GM18873 (cell line): ENCODE results near the gene AKIRIN2.
"Not testable (repeated sequence)": the region's sequence is repeated elsewhere in the genome, so short reads cannot be mapped to it uniquely, and the experiment has no call there.

Experiments
- ATAC-seq: cut with Tn5 transposase; IDR thresholded peaks from one replicate; pipeline ENCODE4 v1.9.1; 2021; ENCODE audit warnings: mild to moderate bottlenecking, moderate library complexity, moderate number of reproducible peaks; ENCODE audit not compliant: unreplicated experiment, low FRiP score

The AKIRIN2 gene

GRCh38 chr6:87690441-87690840, 11.6 kb downstream of the AKIRIN2 start:
- ATAC-seq, result no peak

GRCh38 chr6:87687893-87688292, 14.1 kb downstream of the AKIRIN2 start:
- not testable (repeated sequence) for ATAC-seq

DNA sequence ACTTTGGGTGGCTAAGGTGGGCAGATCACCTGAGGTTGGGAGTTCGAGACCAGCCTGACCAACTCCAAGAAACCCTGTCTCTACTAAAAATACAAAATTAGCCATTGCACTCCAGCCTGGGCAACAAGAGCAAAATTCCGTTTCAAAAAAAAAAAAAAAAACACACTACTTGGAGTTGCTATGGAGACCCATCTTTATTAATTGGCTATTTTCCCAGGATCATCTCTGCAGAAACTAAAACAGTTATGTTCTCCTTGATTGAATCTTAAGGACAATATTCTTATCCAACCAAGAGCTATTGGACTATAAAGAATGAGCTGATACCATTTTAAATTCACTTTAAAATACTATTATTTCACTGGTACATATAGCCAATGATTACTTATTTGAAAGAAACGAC, 14.7 kb downstream of the AKIRIN2 start:
- no peak for ATAC-seq

DNA sequence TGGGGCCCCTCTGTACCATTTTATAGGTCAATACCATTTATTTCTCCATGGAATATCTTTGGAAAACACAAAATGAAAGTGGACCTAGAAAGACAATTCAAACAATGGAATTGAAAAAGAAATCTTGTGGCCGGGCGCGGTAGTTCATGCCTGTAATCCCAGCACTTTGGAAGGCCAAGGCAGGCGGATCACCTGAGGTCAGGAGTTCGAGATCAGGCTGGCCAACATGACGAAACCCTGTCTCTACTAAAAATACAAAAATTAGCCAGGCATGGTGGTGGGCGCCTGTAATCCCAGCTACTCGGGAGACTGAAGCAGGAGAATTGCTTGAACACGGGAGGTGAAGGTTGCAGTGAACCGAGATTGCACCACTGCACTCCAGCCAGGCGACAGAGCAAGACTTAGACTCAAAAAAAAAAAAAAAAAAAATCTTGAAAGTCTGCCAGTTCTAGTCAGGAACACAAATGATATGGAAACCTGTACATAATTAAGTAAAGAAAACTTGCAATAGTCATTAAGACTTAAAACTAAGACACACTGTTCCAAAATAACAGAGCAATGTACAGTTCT, 15.3 kb downstream of the AKIRIN2 start:
- not testable (repeated sequence) for ATAC-seq

DNA sequence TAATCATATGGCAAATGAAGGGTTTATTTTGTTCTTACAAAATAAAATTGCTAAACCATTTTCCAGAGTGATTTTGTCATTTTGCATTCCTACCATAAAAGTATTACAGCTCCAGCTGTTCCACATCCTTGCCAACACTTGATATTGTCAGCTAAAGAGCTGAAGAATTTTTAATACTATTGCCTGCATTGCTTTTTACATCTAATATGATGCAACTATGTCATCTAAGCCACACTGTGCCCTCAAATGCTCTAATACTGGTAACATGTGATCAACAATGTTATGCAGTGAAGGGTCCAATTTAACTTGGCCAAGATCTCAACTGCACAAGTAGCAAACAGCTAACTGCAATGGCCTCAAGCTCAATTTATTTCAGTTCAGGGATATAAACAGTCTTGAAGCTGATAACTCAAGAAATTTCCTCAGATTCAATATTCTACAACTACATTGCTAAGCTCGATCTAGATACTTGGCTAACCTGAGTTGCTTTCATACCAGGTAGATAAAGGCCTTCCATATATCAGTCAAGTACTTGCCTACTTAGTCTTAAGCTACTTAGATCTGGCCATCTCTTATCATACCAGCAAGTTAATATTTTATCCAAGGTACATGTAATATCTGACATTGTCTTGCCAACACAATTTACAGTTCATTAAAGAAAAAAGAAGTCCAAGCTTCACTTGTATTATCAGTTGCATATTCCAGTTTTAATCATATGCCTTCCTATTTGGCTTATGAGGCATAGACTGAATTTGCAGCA, 17.0 kb downstream of the AKIRIN2 start:
- no peak for ATAC-seq

DNA sequence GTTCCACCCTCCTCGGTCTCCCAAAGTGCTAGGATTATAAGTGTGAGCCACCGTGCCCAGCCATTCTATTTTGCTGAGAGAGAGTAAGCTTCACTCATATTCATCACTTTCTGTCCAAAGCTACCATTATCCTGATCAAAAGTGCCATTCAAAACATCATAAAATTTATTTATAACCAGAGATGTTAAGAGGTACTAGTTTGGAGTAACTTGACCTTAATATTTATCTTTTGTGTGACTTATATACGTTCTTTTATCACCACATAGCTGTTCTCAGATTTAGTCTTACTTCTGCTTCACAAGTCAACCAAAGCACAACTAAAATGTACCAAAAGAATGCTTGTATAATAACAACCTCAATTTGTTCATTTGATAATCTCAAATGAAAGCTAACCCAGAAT, 18.1 kb downstream of the AKIRIN2 start:
- no peak for ATAC-seq

GRCh38 chr6:87682310-87682709, 19.7 kb downstream of the AKIRIN2 start:
- no peak for ATAC-seq

DNA sequence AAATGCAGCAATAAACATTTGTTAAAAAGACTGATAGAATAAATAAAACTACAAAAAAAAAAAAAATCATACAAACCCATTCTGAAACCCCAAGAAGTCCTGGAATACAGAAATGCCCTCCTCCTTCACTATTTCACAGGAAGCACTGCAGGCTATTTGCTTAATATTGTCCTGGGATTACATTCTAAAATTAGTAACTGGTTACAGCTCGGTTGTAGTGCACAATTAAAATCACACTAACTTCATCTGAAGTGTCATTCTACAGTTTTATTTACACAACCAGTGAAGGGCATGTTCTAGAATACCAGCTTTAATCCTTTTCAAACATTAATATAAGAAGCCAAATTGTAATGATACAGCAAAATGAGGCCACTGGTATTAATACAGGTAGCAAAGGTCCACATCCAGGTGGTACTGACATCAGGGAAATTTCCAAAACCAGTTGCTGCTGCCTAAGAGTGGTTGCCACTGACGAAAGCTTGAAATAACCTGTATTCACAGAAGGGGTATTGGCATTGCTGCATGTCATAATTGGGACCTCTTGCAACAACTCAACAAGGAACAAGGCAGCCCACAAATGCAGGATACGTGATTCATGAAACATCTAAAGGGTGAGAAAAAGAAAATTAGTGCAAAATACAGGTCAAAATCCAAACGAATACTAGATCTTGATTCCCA, 26.9 kb downstream of the AKIRIN2 start:
- no peak for ATAC-seq

GRCh38 chr6:87674290-87674689, 27.7 kb downstream of the AKIRIN2 start:
- ATAC-seq, result no peak

DNA sequence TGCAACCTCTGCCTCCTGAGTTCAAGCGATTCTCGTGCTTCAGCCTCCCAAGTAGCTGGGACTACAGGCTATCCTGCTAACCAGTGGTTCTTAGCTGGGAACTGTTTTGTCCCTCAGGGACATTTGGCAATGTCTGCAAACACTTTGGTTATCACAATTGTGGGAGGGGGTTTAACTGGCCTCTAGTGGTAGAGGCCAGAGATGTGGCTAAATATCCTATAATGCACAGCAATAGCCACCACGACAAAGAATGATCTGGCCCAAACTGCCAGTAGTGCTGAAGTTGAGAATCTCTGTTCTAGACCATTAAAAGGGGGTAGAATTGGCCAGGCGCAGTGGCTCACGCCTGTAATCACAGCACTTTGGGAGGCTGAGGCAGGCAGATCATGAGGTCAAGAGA, 28.8 kb downstream of the AKIRIN2 start:
- no peak for ATAC-seq

- no peak for ATAC-seq
These were observed 29.4 kb downstream of the AKIRIN2 start for GRCh38 chr6:87672641-87673040.

DNA sequence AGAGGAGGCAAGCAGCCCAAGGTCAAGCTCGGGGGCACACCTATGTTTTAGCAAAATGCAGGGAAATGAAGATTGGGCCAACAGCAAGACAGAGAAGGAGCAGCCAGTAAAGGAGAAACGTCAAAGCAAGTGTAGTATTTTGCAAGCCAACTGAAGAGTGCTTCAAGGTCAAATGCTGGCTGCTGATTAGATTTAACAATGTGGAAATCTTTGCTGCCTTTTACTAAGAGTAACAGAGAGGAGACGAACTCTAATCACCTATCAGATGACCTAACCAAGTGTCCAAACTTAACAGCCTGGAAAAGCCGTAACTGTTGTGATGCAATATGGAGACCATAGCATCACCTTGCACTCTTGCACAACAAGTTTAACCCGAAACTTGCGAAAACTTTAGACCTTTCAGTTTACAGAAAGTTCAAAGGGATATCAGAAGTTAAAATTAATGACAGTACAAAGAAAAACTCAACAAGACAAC, 30.4 kb downstream of the AKIRIN2 start:
- ATAC-seq, result no peak

GRCh38 chr6:87670707-87671106, 31.3 kb downstream of the AKIRIN2 start:
- ATAC-seq, result no peak

DNA sequence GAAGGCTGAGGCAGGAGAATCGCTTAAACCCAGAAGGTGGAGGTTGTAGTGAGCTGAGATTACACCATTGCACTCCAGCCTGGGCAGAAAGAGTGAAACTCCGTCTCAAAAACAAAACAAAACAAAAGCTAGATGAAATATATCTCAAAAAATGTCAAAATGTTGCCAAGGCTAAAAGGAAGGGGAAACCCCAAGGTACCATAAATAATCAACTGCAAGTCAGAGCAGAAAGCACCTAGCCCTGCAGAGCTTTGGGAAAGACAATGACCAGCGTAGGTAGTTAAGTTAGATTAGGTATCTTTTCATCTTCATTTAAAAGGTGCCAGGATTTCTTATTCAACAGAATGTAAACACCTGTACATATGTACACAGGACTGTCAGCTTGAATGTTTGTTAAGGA, 33.0 kb downstream of the AKIRIN2 start:
- no peak for ATAC-seq

GRCh38 chr6:87668013-87668412, 34.0 kb downstream of the AKIRIN2 start:
- no peak for ATAC-seq

- no peak for ATAC-seq
These were observed 35.0 kb downstream of the AKIRIN2 start for GRCh38 chr6:87667032-87667431.

- no peak for ATAC-seq
These were observed 37.0 kb downstream of the AKIRIN2 start for GRCh38 chr6:87664921-87665485.

DNA sequence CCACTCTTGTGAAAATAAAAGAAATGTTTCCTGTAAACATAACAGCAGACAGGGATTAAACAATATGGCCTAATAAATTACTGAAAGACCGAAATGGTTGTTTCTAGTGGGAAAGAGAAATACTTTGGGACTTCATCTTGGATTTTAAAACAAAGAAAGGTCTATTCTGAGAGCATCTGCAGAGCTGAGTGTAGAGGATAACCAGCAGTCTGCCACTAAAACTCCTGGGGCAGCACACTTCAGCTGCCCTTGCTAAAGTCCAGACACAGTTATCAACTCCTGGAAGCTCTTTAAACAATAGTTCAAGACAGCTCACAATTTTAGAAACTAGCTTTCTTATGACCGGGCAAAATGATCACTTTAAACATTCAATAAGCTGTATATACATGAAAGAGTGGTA, 38.6 kb downstream of the AKIRIN2 start:
- ATAC-seq, result no peak

- no peak for ATAC-seq
These were observed 40.5 kb downstream of the AKIRIN2 start for GRCh38 chr6:87661503-87661902.

GRCh38 chr6:87661016-87661415, 41.0 kb downstream of the AKIRIN2 start:
- ATAC-seq, result no peak

GRCh38 chr6:87660226-87660911, 41.7 kb downstream of the AKIRIN2 start:
- no peak for ATAC-seq
